UCSD-AML1 (cell line): ENCODE measurements around the gene TGM6.

Source experiments
- DNase-seq: peaks from one replicate; lab custom pipeline; 2025; ENCODE audit not compliant: unreplicated experiment; lab: John Stamatoyannopoulos, UW

Gene TGM6

GRCh38 chr20:2451939-2452732 is 71.4 kb downstream of the TGM6 start:
- peak; percentile 53 for DNase-seq

GRCh38 chr20:2453792-2454191 is 73.1 kb downstream of the TGM6 start:
- no peak for DNase-seq

DNA sequence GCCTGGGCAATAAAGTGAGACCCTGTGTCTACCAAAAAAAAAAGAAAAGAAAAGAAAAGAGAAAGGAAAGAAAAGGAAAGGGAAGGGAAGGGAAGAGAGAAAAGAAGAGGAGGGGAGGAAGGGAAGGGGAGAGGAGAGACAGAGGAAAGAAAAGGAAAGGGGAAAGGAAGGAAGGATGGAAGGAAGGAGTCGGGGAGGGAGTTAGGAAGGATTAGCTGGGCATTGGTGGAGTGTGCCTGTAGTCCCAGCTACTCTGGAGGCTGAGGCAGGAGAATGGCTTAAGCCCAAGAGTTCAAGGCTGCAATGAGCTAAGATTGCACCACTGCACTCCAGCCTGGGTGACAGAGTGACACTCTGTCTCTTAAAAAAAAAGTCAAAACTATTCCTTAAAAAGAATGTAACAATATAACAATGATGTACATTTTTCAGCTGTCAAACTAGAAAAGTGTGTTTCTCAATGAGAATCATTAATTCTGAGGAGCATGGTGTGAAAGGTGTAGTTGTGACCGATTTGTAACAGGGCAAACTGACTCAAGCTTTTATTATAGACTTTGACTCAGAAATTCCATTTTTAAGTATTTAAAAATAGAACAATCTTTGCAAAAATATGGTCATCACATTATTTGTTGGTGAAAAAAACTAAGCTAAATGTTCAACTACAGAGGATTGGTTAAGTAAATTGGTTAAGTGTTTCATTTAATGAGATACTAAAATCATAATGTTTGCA is 75.2 kb downstream of the TGM6 start:
- DNase-seq = no peak

GRCh38 chr20:2458919-2459499 is 78.3 kb downstream of the TGM6 start:
- DNase-seq = no peak

GRCh38 chr20:2459981-2460751 is 79.5 kb downstream of the TGM6 start:
- DNase-seq = no peak

DNA sequence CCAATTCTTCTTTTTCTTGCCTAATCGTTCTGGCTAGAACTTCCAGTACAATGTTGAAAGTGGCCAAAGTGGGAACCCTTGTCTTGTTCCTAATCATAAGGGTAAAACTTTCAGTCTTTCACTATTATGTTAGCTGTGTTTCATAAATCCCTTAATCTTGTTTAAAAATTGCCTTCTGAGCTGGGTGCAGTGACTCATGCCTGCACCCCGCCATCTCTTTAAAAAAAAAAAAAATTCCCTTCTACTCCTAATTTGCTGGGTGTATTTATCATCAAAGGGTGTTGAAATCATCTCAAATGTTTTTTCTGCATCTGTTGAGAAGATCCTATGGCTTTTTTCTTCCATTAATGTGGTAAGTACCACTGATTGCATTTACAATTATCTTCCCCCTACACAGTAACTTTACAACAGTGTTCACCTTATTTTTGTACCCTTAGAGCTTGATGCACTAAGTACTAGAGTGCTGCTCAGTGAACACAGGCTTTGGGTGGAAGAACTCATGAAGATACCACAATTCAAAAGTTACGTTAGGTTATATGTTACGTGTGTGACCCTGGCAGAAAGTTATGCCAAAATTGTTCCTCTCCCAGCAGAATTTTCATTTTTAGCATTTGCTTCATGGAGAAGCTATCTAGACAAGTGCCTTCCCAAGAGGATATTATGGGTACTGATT is 80.2 kb downstream of the TGM6 start:
- no peak for DNase-seq

- no peak for DNase-seq
These were observed 81.8 kb downstream of the TGM6 start for GRCh38 chr20:2462484-2462883.

- DNase-seq = no peak
These were observed 83.1 kb downstream of the TGM6 start for GRCh38 chr20:2463616-2464365.

- no peak for DNase-seq
These were observed 84.4 kb downstream of the TGM6 start for GRCh38 chr20:2465100-2465499.

DNA sequence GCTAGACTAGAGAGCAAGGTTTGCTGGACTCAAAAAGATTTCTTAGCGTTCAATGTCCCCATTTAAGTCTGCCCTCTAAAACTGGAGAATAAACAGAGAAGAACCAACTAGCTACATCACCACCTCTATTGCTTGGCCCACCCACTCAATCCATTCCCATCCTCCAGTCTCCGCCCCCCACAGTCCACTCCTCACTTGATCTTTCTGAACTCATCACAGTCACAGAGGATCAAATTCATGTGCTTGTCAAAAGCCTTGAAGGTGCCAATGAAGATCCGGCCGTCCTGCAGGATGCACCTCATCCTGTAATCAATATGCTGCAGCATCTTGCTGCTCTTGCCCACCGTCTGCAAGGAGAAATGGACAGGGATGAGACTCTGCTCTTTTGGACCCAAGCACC is 86.7 kb downstream of the TGM6 start:
- DNase-seq = no peak

- DNase-seq = no peak
These were observed 88.1 kb downstream of the TGM6 start for GRCh38 chr20:2468581-2469407.

- peak; percentile 68 for DNase-seq
These were observed 89.3 kb downstream of the TGM6 start for GRCh38 chr20:2469991-2470422.

GRCh38 chr20:2470423-2471193 is 89.9 kb downstream of the TGM6 start, which contains the start of gene SNRPB:
SNRPB (minus strand) TSS chr20:2470789; CDS start chr20:2470690, 99 bp downstream.
- peak; percentile 98 for DNase-seq

DNA sequence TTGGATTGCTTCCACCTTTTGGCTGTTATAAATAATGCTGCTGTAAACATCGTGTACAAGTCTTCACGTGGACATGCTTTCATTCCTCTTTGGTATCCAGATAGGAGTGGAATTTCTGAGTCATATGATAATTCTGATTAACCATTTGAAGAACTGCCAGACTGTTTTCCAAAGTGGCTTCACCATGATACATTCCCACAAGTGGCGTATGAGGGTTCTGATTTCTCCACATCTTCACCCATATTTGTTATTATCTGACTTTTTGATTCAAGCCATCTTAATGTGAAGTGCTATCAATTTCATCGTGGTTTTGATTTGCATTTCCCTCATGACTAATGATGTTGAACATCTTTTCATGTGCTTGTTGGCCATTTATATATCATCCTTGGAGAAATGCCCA is 92.8 kb downstream of the TGM6 start:
- DNase-seq = no peak

- DNase-seq = no peak
These were observed 95.4 kb downstream of the TGM6 start for GRCh38 chr20:2475850-2476741.

- DNase-seq = no peak
These were observed 96.3 kb downstream of the TGM6 start for GRCh38 chr20:2476742-2477615.
